COLO829 (cell line): Measurements from ENCODE around the gene KEL.
"Not testable (repeated sequence)": the region's sequence is repeated elsewhere in the genome, so short reads cannot be mapped to it uniquely, and the experiment has no call there.

Source experiments
- DNase-seq: peaks from one replicate; pipeline ENCODE4 v3.0.0; 2012; ENCODE audit warnings: low spot score

KEL gene, protein sequence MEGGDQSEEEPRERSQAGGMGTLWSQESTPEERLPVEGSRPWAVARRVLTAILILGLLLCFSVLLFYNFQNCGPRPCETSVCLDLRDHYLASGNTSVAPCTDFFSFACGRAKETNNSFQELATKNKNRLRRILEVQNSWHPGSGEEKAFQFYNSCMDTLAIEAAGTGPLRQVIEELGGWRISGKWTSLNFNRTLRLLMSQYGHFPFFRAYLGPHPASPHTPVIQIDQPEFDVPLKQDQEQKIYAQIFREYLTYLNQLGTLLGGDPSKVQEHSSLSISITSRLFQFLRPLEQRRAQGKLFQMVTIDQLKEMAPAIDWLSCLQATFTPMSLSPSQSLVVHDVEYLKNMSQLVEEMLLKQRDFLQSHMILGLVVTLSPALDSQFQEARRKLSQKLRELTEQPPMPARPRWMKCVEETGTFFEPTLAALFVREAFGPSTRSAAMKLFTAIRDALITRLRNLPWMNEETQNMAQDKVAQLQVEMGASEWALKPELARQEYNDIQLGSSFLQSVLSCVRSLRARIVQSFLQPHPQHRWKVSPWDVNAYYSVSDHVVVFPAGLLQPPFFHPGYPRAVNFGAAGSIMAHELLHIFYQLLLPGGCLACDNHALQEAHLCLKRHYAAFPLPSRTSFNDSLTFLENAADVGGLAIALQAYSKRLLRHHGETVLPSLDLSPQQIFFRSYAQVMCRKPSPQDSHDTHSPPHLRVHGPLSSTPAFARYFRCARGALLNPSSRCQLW

DNA sequence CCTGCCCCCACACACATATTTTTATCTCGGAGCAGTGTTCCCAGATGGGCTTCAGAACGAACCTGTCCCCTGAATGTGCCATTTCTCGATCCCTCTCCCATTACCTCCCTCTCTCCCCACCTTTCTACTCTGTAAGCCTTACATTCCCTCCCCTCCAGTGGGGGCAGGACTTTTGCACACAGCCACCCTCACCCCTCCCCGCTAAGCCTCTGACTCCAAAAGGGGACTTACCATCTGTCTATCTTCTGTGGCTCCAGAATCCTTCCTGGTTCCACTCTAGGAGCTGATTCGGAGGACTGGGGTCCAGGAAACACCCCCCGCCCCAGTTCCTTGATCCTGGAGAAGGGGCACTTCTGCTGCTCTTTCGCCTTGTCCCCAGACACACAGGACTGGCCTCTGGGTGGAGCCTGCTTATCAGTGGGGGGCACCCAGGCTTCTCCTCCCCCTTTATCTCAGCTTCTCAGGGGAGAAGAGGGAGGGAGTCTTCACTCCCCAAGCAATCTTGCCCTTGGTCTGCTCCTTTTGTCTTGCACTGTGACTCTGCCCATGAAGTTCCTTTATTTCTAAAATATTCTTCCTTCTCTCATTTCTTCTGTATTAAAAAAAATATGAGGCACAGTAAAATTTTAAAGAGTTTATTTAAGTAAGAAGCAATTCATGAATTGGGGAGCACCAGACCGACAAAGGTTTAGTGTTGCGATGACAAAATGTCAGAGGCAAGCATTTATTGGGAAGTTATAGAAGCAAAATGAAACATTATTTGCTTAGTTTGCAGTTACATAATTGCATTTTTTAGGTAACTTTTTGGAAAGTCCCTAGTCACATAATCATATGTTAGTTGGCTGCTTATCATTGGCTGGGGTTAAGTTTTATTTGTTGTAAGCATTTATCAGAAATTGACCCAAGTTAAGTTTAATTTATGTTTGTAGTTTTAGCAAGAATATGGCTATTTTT, at the start of gene KEL:
KEL (minus strand) TSS at position 391 of the 954 bp plus-strand sequence; CDS start at position 234, 157 bp downstream.
- no peak for DNase-seq

DNA sequence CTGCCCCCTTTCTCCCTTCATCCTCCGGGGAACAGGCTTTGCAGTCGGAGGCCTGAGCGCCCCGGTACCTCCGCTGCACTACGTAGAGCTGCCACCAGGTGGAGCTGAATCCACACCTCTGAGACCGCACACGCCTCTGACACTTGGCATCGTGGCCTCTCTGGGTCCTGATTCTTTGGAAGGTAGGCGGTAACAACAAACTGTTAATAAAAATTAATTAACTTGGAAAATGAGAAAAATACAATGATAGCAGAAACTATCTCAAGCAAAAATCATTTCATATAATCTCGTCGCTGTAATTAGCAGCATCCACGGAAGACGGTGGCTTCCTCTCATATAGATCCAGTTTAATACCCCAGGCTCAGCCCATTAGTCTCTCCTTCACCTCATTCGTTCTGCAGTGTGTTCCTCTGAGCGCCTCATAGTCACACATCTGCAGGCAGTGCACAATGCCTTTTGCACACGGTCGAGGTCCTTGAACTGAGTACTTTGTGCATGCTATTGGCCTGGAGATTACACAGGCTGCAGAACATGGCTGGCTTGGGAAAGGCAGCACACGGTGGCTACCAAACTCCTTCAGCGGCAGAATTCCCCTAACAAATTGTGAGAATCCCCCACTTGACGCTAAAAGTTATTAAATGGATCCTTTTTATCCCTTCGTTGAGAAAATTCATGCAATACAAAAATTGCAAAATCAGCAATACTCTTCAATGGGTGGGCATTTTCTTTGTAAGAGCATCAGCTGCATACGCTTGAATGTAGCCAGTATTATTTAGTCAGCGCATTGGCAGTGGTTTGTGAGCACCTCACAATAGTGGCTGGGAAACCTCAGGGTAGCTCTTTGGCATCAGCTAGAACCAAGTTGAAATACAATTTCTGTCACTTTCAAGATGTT, 46.1 kb upstream of the KEL start:
- peak; percentile 81 for DNase-seq

DNA sequence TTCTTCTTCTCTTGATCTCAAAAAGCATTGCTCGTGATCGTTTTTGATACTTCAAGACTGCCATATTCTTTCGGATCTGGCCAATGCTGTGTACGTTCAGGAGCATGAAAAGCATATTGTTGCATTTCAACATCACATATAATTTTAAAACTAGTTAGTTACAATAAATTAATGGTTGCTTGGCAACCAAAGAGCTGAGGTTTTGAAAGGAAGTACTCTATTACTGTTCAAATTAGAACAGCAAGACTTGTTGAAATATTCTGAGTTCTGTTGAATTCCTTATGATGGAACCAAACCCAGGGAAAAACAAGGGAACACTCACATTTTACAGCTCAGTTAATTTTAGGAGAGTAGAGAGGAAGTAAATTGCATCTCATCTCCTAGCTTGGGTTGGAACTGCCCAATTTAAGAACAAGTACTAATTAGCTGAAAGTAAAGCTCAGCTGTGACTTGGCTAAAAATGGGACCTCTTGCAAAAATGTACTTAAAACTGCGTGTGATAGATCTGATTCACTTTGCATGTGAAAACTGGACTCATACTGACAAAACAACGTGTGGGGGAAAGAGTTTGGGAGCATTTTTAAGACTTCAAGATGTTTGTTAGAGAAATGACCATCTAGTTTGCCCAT, 43.6 kb upstream of the KEL start:
- DNase-seq, result no peak

DNA sequence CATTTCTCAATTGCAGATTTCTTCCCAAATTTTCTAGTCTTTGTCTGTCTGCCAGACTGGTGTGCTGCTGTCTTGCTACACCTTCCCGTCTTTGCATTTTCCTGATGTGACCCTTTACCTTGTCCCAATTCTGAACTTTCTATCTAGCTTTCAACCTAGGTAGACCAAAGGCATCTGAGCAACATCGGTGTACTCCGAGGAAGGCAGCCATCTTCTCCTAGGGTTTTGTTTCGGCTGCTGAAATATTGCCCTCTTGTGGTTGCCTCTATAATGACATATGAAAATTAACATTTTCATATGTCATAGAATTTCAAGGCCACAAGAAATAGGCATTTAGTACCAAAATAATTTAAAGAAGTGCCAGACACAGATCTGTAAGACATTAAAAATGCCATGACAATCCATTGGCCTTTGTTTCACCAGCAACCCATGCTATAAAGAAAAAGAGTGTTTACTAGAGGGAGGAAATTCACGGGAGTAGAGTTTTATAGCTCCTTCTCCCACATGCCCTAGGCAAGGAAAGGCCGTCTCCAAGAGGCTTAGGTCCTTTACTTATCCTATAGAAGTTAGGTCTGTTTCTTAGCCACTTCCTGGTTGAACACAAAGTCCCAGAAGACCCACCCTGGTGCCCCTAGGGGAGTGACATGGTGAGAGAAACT, 41.4 kb upstream of the KEL start:
- DNase-seq, result peak; percentile 89

DNA sequence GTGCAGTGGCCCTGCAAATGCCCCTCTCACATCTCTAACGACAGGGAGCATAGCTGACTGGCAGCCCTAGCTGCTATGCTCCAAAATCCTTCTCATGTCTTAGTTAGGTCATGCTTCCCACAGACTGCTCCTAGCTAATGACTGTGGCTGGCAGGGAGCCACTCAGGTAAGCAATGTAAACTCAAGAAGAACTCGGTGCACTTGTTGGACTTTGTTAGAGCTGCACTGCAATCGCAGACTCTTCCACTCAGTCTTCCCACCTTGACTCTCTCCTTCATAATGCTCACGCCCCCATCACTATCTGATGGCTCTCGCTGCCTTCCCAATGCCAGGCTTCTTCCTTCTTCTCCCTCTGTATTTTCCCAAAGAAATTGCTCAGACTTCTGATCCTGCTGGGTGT, 40.7 kb upstream of the KEL start:
- DNase-seq, result no peak

DNA sequence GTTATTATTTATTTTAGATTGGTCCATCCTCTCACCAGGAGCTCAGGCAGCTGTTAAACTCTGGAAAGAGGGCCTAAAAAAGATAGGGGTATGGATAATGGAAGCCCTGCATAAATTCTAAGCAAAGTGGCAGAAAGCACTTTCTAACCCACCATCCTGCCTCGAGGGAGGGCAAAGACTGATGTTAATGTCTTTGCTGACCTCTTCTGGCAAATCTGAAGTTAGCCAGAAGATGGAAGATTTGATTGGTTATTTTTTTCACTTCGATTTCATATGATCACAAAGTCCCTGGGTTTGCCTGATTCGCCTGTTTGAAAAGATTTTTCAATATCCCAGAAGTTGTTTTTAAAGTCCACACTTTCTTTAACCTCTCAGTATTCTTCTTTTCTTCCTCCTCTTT, 39.9 kb upstream of the KEL start:
- peak; percentile 63 for DNase-seq

DNA sequence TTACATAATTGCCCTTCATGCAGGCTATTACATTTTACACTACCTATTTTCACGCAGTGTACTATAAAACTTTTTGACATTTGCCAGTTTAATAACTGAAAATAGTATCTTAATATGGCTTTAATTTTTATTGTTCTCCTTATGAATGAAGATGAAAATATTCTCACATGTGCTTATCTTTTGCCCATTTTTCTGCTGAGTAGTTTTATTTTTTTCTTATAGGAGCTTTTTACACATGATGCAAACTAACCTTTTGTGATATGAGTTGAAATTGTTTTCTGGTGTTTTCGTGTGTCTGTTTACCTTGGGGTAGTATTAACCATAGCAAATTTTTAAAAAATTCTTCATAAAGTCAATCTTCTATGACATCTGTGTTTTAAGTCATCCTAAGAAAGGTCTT, 38.5 kb upstream of the KEL start:
- DNase-seq, result no peak

DNA sequence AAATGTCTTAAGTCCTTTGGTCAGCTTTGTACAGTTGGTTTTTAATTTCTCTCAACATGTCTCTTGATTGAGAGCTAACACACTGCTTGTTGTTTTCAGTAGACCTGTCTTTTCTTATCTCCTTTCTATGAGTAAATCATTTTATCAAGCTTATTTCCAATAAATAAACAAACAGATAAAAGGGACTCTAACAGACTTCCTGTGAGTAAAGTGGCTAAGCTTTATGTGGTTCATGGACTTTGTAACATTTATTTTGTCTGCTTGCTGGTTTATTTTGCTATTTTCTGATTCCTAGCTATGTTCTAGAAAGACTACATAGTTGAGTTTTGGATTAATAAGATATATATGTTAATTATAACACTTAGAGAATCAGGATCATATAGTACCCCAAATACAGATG, 37.6 kb upstream of the KEL start:
- DNase-seq, result no peak

DNA sequence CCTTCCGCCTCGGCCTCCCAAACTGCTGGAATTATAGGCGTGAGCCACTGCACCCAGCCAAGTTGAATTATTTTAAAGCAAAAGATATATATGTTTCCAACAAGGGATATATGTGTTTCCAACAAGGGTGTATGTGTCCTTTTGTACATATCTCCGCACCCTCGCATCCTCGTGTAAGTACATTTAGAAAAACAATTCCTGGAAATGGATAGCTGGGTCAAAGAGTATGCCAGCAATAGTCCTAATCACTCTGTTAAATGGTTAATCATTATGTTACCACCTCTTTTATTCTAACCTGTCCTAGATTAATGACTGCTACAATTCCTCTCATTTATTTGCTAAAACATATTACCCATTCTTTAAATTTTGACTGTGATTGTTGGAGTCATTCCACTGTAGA, 36.8 kb upstream of the KEL start:
- DNase-seq, result no peak

DNA sequence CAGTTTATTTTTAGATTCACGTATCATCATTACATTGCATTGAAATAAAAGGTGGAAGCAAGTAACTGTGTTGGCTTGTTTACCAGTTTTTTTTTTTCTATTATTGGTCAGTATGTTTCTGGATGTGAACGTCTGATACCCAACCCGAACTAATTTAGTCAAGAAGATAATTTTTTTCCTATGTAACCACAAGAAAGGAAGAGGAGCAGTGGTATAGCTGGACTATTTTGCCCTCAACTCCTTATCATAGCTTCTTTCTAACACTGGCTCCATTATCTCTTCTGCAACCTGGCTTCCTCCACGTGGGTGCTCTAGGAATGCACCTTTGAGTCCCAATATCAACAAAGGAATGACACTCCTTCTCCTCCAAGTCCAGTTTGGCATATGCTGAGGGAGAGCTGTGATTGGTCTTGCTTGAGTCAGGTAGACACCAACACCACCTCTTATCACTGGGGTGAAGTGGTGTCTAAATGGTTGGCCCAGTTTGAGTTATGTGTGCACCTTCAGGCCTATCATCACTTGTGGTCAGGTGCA, 35.4 kb upstream of the KEL start:
- DNase-seq, result no peak

DNA sequence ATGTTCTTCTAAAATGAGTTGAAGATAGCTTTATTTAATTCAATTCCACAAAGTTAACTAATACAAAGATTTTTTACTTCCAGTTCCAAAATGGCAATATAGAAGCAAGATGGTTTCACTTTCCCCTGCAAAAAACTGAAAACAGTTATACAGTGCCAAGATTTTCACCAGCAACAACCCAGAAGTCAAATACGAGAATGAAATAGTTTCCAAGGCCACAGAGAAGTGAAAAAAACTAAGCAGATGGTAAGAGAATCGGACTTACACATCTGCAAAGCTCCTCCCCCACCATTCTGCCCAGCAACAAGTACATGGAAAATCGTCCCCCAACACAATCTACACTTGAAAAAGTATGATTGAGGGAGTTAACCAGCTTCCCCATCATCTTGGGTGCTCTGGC, 30.3 kb upstream of the KEL start:
- DNase-seq, result no peak

DNA sequence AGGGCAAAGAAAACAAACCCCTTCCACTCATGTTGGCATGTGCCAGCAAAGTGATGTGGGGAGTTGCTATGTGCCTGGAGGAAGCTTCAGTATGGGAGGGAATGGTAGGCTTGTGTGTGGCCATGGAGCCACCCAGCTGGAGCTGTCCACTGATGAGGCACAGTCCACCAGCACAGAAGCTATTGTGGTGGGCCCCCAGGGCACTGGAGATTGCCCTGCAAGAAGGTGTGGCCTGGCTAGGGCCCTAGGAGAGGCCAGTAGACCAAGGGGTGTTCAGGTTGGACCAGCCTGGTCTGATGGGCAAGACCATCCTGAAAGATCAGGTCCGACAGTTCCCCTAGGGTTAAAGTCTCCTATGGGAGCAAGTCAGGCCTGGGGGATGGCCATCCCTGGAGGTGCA, 22.1 kb upstream of the KEL start:
- no peak for DNase-seq

DNA sequence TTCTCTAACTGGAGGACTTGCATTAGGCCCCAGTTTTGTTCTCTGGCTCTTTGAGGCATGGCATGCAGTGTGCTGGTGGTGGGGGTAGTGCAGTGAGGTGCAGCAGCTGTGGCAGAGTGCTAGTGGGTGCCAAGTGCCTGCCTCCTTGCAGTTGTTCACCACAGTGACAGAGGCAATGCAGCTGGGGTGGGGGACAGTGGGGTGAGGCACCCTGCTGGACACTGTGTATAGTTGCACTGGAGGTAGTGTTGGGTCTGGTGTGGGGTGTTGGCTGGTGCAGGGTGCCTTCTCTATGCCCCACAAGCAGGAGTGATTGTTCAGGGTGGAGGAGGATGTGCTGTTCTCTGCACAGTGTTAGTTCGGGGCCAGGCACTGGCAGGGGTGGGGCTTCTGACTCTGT, 21.7 kb upstream of the KEL start:
- no peak for DNase-seq

DNA sequence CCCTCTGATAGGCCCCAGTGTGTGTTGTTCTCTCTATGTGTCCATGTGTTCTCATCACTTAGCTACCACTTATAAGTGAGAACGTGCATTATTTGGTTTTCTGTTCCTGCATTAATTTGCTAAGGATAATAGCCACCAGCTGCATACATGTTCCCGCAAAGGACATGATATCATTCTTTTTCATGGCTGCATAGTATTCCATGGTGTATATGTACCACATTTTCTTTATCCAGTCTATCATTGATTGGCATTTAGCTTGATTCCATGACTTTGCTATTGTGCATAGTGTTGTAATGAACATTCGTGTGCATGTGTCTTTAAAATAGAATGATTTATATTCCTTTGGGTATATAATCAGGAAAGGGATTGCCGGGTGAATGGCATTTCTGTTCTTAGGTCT, 16.2 kb upstream of the KEL start:
- DNase-seq, result not testable (repeated sequence)

DNA sequence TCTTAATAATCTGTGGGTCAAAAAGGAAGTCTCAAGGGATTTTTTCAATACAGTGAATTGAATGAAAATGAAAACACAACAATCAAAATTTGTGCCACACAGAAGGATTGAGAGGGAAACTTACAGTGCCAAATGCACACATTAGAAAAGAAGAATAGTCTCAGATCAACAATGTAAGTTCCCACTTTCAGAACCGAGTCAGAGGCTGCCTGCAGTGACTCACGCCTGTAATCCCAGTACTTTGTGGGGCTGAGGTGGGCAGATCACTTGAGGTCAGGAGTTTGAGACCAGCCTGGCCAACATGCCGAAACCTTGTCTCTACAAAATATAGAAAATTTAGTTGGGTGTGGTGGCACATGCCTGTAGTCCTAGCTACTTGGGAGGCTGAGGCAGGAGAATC, 12.5 kb upstream of the KEL start:
- no peak for DNase-seq

DNA sequence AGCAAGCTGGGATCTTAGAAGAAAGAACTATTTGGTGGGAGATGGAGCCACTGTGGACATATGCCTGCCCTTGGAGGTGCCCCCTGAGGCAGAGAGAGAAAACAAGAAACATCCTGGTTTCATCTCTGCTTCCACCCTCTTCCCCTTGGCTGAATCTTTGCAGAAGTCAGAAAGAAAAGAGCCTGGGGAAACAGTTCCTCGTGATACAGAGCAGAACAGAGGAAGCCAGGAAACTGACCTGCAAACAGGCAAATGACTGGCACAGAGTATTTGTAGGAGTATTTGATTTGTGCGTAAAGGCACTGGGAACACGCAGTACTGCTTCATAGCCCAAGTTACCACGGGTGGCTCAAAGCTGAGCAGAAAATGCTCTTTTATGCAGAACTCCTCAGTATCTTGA, 7.0 kb upstream of the KEL start:
- no peak for DNase-seq

DNA sequence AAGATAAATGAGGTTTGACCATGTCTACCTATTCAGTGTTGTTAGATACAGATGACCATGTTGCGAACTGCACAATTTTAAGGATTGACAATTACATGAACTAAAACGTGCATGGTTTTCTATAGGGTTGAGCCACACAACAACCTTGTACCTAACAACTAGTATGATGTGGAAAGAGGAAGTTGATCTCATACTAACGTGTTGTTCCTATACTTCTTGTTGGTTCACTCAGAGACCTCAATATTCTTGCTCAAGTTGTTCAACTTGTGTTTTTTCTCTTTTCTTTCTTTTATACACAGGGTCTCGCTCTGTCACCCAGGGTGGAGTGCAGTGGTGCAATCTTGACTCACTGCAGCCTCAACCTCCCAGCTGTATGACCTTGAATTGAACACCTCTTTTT, 6.1 kb upstream of the KEL start:
- DNase-seq, result no peak

DNA sequence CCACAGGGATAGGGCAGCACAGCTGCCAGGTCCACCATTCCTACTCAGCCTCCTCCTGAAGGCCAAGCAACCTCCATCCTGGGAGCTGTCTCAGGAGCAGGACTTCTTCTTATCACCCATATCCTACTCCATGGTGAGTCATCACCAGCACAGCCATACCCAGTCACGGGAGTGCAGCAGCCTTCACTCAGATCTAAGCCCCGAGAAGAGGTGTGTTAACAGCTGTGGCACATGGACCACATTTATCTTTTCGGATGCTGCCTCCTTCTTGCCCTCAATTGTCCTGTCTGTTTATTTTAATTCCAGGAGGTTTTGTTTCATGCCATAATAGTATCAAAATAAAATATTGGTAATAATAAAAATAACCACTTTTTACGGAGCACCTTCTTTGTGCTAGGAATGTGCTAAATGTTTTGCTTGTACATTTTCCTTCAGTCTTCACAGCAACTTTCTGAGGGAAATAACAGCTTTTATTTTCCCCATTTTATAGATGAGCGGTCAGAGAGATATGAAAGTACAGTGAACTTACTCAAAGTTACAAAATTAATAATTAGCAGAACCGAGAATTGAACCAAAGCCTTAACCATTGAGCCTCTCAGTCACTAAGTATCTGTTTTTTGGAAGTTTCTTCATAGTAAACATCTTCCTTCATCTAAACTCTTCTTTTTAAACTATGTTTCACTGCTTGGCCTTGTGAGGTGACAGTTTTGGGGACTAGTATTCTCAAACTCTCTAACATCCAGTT, 2.5 kb upstream of the KEL start:
- no peak for DNase-seq

DNA sequence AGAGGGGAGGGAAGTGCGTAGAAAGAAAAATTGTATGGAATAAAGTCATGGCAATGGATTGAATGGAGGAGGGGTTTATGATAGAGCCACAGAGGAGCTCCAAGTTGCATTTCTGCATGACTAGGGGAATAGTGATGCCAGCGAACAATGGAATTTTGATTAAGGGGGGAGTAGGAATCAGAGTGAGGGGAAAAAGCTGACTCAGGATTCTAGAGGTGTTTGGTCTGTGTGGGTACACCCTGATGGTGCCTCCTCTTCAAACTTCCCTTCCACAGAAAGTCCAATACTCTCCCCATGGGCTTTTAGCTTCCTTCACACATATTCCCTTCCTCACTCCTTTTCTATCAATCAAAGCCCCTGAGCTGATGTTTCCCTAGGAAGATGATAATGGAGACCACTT, 1.8 kb upstream of the KEL start:
- DNase-seq, result no peak
